HG03064 (cell line): ENCODE measurements around the gene PLD6.

Experiments
- ATAC-seq: cut with Tn5 transposase; IDR thresholded peaks from one replicate; pipeline ENCODE4 v1.9.1; 2021; ENCODE audit warnings: low read depth; ENCODE audit not compliant: unreplicated experiment

Gene PLD6

GRCh38 chr17:17180141-17180603 lies 26.0 kb downstream of the PLD6 start:
- ATAC-seq, result no peak

GRCh38 chr17:17179371-17179827 lies 26.7 kb downstream of the PLD6 start:
- ATAC-seq, result no peak

GRCh38 chr17:17177176-17177575 lies 29.0 kb downstream of the PLD6 start:
- ATAC-seq, result no peak

GRCh38 chr17:17176341-17176740 lies 29.8 kb downstream of the PLD6 start:
- no peak for ATAC-seq

- no peak for ATAC-seq
These were observed 30.2 kb downstream of the PLD6 start for GRCh38 chr17:17175917-17176316.

- ATAC-seq, result no peak
These were observed 30.8 kb downstream of the PLD6 start for GRCh38 chr17:17175340-17175739.

GRCh38 chr17:17173921-17174320 lies 32.2 kb downstream of the PLD6 start:
- no peak for ATAC-seq

- no peak for ATAC-seq
These were observed 33.1 kb downstream of the PLD6 start for GRCh38 chr17:17172990-17173389.

GRCh38 chr17:17172001-17172939 lies 33.9 kb downstream of the PLD6 start:
- ATAC-seq, result no peak

- ATAC-seq, result no peak
These were observed 34.9 kb downstream of the PLD6 start for GRCh38 chr17:17171186-17171585.

GRCh38 chr17:17170346-17170985 lies 35.7 kb downstream of the PLD6 start:
- no peak for ATAC-seq

GRCh38 chr17:17169396-17169795 lies 36.7 kb downstream of the PLD6 start:
- no peak for ATAC-seq

GRCh38 chr17:17168401-17168800 lies 37.7 kb downstream of the PLD6 start:
- ATAC-seq, result no peak

- no peak for ATAC-seq
These were observed 38.1 kb downstream of the PLD6 start for GRCh38 chr17:17167986-17168385.

- no peak for ATAC-seq
These were observed 38.8 kb downstream of the PLD6 start for GRCh38 chr17:17167356-17167755.

- ATAC-seq, result no peak
These were observed 39.7 kb downstream of the PLD6 start for GRCh38 chr17:17166446-17166845.

GRCh38 chr17:17165666-17166308 lies 40.3 kb downstream of the PLD6 start:
- no peak for ATAC-seq

GRCh38 chr17:17164676-17165075 lies 41.5 kb downstream of the PLD6 start:
- ATAC-seq, result no peak

- ATAC-seq, result no peak
These were observed 42.0 kb downstream of the PLD6 start for GRCh38 chr17:17164156-17164555.

- ATAC-seq, result no peak
These were observed 44.4 kb downstream of the PLD6 start for GRCh38 chr17:17161759-17162158.

- no peak for ATAC-seq
These were observed 45.0 kb downstream of the PLD6 start for GRCh38 chr17:17161121-17161520.
